NB4 (cell line): ENCODE data around the gene FHIT.

Source experiments
- DNase-seq: peaks from one replicate; pipeline ENCODE4 v3.0.0; 2010; ENCODE audit warnings: low read depth
- H3K4me3 ChIP-seq: one replicate; pipeline ENCODE4 v1.5.1; 2011; ENCODE audit warnings: mild to moderate bottlenecking, low read depth, low read length, moderate library complexity
- MYC ChIP-seq: IDR thresholded peaks from 2 replicates; pipeline ENCODE4 v1.6.1; 2011; ENCODE audit warnings: low read depth, low read length
- POLR2A ChIP-seq: IDR thresholded peaks from 2 replicates; pipeline ENCODE4 v1.6.1; 2011; ENCODE audit warnings: mild to moderate bottlenecking; ENCODE audit not compliant: insufficient read length; ENCODE audit errors: extremely low read depth
- TF ChIP-seq, protein P1 (sequence below): IDR thresholded peaks from one replicate; pipeline ENCODE4 v1.5.1; 2012; ENCODE audit warnings: low read depth, low read length
- TF ChIP-seq, protein P2 (sequence below): IDR thresholded peaks from 2 replicates; pipeline ENCODE4 v1.6.1; 2011; ENCODE audit warnings: low read depth, low read length

Gene FHIT

DNA sequence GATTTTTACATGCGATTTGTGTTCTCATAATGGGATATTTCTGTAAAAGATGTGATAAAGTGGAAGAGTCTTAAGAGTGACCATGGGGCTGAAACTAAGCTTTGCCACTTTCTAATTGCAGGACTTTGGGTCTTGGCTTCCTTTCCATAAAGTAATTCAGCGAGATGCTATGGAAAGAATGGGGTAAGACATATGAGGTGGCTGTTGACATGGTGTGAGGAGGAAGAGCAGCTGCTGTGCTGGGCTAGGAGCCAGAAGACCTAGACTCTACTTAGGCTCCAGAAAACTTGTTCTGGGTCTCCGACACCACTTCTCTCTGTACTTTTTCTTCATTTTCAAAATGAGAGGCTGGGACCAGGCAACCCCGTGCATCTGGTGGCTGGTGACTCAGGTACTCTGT is 1547.0 kb downstream of the FHIT start:
- DNase-seq = no peak
- H3K4me3 ChIP-seq = no peak overlapping the region
- TF ChIP-seq, protein P1, sequence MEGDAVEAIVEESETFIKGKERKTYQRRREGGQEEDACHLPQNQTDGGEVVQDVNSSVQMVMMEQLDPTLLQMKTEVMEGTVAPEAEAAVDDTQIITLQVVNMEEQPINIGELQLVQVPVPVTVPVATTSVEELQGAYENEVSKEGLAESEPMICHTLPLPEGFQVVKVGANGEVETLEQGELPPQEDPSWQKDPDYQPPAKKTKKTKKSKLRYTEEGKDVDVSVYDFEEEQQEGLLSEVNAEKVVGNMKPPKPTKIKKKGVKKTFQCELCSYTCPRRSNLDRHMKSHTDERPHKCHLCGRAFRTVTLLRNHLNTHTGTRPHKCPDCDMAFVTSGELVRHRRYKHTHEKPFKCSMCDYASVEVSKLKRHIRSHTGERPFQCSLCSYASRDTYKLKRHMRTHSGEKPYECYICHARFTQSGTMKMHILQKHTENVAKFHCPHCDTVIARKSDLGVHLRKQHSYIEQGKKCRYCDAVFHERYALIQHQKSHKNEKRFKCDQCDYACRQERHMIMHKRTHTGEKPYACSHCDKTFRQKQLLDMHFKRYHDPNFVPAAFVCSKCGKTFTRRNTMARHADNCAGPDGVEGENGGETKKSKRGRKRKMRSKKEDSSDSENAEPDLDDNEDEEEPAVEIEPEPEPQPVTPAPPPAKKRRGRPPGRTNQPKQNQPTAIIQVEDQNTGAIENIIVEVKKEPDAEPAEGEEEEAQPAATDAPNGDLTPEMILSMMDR = no peak
- TF ChIP-seq POLR2A = no peak
- TF ChIP-seq, protein P2, sequence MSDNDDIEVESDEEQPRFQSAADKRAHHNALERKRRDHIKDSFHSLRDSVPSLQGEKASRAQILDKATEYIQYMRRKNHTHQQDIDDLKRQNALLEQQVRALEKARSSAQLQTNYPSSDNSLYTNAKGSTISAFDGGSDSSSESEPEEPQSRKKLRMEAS = no peak
- no peak for TF ChIP-seq MYC

DNA sequence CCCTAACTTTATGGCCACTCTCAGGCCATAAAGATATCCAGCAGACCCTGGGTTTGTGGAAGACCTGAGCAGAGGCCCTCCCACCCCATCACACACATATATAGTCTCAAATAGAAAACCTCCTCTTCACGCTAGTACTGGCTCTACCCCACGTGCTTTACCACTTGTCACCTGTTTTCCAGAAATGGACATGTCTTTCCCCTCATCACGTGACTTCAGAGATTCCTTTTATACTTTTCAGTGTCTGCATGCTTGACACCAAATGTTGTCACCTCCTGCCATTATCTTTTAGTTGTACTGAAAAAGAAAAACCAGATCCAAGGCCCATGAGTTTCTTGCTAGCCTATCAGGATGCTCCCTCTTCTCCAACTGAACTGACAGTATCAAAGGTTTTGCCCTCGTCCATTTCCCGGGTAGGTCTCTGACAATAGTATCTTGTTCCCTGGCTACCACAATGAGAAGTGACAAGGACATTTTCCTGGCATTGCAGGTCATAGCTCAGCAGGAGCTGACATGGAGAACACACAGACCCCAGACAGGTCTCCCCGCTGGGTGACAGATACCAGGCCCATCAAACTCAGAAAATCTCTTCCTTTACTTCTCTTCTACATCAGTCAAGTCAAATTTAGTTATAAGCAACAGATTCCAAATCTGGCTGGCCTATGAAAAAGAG is 1551.5 kb downstream of the FHIT start:
- DNase-seq = no peak
- no peak overlapping the region for H3K4me3 ChIP-seq
- TF ChIP-seq, protein P2 = no peak
